ENCODE results near the gene RASAL1. TPM values are rescaled to one million over a fixed set of nuclear protein-coding genes. Genes with fewer than 3 reads are reported as not detected.

The RASAL1 gene
- total RNA-seq, 1 donor from 2014 or later = 0.41 TPM

DNA sequence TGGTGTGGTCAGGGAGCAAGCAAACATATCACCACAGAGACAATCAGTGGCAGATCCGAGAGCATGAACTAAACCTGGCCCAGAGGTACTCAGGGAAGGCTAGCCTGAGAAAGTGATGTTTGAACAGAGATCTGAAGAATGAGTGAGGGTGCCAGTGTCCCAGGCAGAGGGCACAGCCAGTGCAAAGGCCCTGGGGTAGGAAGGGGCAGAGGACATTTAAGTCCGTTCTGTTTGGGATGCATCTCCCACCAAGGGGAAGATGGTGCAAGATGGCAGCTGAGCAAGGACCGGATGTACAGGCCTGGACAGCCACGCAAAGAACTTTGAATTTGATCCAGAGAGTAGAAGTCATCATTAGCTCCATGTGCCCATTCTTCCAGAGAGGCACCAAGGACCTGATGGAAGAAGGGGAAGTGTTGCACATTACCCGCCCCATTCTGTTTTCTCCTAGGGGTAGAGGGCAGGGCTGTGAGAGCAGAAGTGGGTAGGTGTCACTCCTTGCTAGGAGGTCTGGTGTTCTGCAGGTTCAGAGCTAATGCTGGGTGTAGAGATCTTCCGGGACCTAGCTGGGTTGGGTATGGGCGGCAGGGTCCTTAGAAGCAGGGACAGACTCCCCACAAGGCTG is 75.1 kb downstream of the RASAL1 start:
- H3K4me3 ChIP-seq = no peak overlapping the region
- peaks cover 69% of the 10 kb centered on the region for H3K27me3 ChIP-seq (ENCODE audit: low read depth)
- DNase-seq (no peak), ATAC-seq (no peak)
- peaks cover 10% of the 10 kb centered on the region for H3K4me1 ChIP-seq
- intact Hi-C loops (cut with DNase I) = no loop called here
- H3K36me3 ChIP-seq = no peaks in the 10 kb centered on the region
- no peaks in the 10 kb centered on the region for H3K9me3 ChIP-seq
- no peak overlapping the region for H3K27ac ChIP-seq
- TF ChIP-seq, protein P1, sequence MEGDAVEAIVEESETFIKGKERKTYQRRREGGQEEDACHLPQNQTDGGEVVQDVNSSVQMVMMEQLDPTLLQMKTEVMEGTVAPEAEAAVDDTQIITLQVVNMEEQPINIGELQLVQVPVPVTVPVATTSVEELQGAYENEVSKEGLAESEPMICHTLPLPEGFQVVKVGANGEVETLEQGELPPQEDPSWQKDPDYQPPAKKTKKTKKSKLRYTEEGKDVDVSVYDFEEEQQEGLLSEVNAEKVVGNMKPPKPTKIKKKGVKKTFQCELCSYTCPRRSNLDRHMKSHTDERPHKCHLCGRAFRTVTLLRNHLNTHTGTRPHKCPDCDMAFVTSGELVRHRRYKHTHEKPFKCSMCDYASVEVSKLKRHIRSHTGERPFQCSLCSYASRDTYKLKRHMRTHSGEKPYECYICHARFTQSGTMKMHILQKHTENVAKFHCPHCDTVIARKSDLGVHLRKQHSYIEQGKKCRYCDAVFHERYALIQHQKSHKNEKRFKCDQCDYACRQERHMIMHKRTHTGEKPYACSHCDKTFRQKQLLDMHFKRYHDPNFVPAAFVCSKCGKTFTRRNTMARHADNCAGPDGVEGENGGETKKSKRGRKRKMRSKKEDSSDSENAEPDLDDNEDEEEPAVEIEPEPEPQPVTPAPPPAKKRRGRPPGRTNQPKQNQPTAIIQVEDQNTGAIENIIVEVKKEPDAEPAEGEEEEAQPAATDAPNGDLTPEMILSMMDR (IDR thresholded peaks at IDR 0.05) = no peak

- no peak for ATAC-seq
- H3K9me3 ChIP-seq = no peaks in the 10 kb centered on the region
- H3K4me3 ChIP-seq = no peak overlapping the region
- H3K27me3 ChIP-seq (ENCODE audit: low read depth) = peaks cover 60% of the 10 kb centered on the region
- intact Hi-C loops (cut with DNase I) = no loop called here
- no peak overlapping the region for H3K27ac ChIP-seq
- H3K36me3 ChIP-seq = no peaks in the 10 kb centered on the region
- H3K4me1 ChIP-seq = peaks cover 10% of the 10 kb centered on the region
- TF ChIP-seq, protein P1 (IDR thresholded peaks at IDR 0.05) = no peak
- DNase-seq = no peak
Observed at GRCh38 chr12:113059071-113059595, 76.4 kb downstream of the RASAL1 start.

DNA sequence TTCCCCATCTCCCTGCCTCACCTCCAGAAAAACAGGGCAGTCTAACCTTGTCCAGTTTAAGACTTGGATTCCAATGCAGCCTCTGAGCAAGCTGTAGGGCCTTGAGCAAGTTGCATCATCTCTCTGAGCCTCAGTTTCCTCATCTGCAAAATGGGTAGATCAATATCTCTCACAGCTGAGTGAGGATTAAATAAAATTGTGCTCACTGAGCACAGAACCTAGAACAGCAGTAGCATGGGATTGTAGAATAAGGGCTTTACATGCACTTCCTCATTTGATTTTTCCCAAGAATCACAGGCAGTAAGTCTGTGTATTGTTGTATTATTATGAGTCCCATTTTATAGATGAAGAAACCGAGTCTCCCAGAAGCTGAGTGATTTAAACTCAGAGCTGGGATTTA is 77.0 kb downstream of the RASAL1 start:
- TF ChIP-seq, protein P1 (IDR thresholded peaks at IDR 0.05) = no peak
- intact Hi-C loops (cut with DNase I) = no loop called here
- Histone ChIP-seq H3K9me3 (no peaks in the 10 kb centered on the region), H3K27me3 (ENCODE audit: low read depth) (peaks cover 55% of the 10 kb centered on the region), H3K4me1 (peaks cover 10% of the 10 kb centered on the region), H3K4me3 (no peak overlapping the region), H3K27ac (no peak overlapping the region), H3K36me3 (no peaks in the 10 kb centered on the region)
- DNase-seq (no peak), ATAC-seq (no peak)

GRCh38 chr12:113057565-113058485 is 77.7 kb downstream of the RASAL1 start:
- no peaks in the 10 kb centered on the region for H3K9me3 ChIP-seq
- H3K4me3 ChIP-seq = peak overlapping the region; percentile 52
- no peaks in the 10 kb centered on the region for H3K36me3 ChIP-seq
- no peak for DNase-seq
- H3K27ac ChIP-seq = no peak overlapping the region
- TF ChIP-seq, protein P1 (IDR thresholded peaks at IDR 0.05) = no peak
- peaks cover 10% of the 10 kb centered on the region for H3K4me1 ChIP-seq
- H3K27me3 ChIP-seq (ENCODE audit: low read depth) = peaks cover 55% of the 10 kb centered on the region
- ATAC-seq = no peak
- intact Hi-C loops (cut with DNase I) = no loop called here

GRCh38 chr12:113056631-113057488 is 78.7 kb downstream of the RASAL1 start, which contains the start of gene DTX1:
Gene DTX1, plus strand, starts transcription at chr12:113056730. Its CDS starts 1,463 bp downstream, at chr12:113058193.
- ATAC-seq = peak; percentile 25 to 36
- H3K27me3 ChIP-seq (ENCODE audit: low read depth) = peaks cover 53% of the 10 kb centered on the region
- peak within 1 kb of the TSS; percentile 52 for H3K4me3 ChIP-seq
- TF ChIP-seq, protein P1 (IDR thresholded peaks at IDR 0.05) = no peak
- no peaks in the 10 kb centered on the region for H3K36me3 ChIP-seq
- no peak within 1 kb of the TSS for H3K27ac ChIP-seq
- DNase-seq = no peak
- intact Hi-C loops (cut with DNase I) = no loop called here
- H3K9me3 ChIP-seq = no peaks in the 10 kb centered on the region
- H3K4me1 ChIP-seq = peaks cover 10% of the 10 kb centered on the region
